ENCODE data around the gene LCN15. TPM values are rescaled to one million over a fixed set of nuclear protein-coding genes. Genes with fewer than 3 reads are reported as not detected.
A peak's percentile ranks its signal among the peaks of the same experiment; 100 is the strongest.

The LCN15 gene
- total RNA-seq, 1 donor, result not detected

GRCh38 chr9:136742591-136743391 lies 21.5 kb downstream of the LCN15 start, which contains the start of gene LCN10:
Gene LCN10 (minus strand): TSS chr9:136742940. CDS start chr9:136742903, 37 bp downstream.
- no peak for DNase-seq (ENCODE audit: low read depth in 2 of 3, low spot score in 2 of 3)

DNA sequence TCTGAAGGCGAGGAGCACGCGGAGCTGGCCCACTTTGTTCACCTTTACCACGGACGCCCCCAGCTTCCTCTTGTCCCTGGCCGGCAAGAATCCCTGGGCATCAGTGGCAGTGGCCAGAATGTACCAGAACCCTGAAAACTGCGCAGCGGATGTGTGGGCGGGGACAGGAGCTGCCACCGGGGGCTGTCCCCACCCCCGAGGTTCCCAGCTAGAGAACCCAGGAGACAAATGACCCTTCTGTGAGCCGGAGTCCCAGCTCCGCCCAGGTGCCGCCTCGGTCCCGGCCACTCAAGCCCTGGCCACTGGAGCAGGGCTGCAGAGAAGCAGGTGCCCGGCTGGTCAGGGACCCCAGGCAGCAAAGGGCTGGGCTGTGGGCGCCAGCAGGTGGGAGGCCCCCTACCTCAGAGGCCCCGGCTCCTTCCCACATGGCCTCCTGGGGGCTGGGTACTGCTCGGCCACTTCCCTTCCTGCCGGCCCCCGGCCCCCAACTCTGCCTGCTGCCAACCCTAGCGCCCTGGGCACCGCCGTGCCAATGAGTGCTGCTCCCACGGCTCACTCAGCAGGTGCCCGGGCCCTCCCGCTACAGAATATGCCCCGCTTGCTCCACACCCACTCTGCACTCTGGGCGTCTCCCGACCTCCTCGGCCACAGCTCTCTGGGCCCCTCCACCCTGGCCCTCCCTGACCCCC lies 22.3 kb downstream of the LCN15 start:
- DNase-seq (ENCODE audit: low read depth in 2 of 3, low spot score in 2 of 3), result no peak

- DNase-seq (ENCODE audit: low read depth in 2 of 3, low spot score in 2 of 3), result no peak
Measured at GRCh38 chr9:136740971-136741882, 23.1 kb downstream of the LCN15 start.

- DNase-seq (ENCODE audit: low read depth in 2 of 3, low spot score in 2 of 3), result no peak
Measured at GRCh38 chr9:136740491-136740890, 23.8 kb downstream of the LCN15 start.

DNA sequence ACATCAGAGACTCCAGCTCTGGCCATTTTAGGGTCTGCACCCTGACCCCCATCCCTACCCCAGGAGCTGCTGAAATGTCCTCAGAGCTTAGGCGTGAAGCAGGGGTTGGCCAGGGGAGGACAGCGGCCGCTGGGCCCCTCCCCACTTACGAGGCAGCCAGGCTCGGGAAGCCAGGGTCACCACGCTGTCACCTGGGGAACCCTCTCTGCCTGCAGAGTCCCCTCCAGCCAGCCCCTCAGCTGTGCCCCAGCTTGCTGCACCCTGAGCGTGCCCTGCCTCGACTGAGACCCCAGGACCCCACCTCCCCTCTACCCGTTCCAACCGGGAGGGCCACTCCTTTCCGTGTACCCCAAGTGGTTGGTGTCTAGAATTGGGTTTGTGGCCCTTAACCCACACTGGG lies 24.2 kb downstream of the LCN15 start:
- DNase-seq (ENCODE audit: low read depth in 2 of 3, low spot score in 2 of 3), result no peak

DNA sequence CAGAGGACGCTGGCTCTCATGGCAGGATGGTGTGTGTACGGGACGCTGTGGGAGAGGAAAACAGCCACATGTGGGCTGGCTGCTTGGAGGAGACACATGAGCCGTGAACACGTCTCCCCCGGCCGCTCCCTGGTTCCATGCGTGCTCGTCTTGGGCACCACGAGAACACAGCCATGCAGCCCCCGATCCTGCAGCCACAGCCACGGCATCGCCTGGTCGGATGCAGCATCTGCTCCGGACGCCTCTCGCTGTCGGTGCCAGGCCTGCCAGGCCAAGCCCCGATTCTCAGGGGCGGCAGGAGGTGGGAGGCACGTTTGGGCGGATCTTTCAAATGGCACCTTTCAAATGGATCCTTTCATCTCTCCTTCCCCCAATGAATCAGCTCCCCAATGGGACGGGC lies 24.8 kb downstream of the LCN15 start:
- no peak for DNase-seq (ENCODE audit: low read depth in 2 of 3, low spot score in 2 of 3)

GRCh38 chr9:136738960-136739359 lies 25.4 kb downstream of the LCN15 start:
- no peak for DNase-seq (ENCODE audit: low read depth in 2 of 3, low spot score in 2 of 3)

GRCh38 chr9:136735812-136736480 lies 28.4 kb downstream of the LCN15 start:
- no peak for DNase-seq (ENCODE audit: low read depth in 2 of 3, low spot score in 2 of 3)

- DNase-seq (ENCODE audit: low read depth in 2 of 3, low spot score in 2 of 3), result no peak
Measured at GRCh38 chr9:136734837-136735496, 29.4 kb downstream of the LCN15 start.

- DNase-seq (ENCODE audit: low read depth in 2 of 3, low spot score in 2 of 3), result no peak
Measured at GRCh38 chr9:136733611-136734010, 30.7 kb downstream of the LCN15 start.

DNA sequence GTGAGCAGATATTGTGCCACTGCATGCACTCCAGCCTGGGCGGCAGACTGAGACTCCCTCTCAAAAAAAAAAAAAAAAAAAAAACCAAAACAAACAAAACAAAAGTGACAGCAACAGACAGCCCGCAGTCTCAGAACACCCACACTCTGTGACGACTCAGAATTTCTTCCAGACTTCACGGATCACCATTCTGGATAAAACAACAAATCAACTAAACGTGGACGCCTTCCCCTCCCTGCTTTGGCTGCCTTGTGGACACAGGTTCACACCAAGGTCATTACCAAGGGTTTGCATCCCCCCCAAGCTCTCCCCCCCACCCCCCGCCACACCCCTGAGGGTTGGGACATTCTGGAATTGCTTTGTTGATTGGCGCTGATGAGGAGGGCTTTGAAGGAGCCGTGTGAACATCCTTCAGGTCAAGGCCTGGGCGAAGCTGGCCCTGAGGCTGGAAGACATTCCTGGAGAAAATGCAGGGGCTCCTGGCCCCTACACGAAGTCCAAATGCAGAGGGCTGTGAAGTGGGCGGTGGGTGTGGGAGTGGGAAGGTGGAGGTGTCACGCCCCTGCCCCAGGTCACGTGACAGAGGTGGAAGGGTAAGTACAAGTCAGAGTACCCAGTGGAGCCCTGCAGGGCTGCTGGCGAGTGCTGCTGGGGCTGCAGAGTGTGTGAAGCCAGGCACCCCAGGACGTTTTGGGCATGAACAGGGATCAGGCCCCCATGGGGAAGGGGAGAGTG lies 31.7 kb downstream of the LCN15 start:
- DNase-seq (ENCODE audit: low read depth in 2 of 3, low spot score in 2 of 3), result no peak

DNA sequence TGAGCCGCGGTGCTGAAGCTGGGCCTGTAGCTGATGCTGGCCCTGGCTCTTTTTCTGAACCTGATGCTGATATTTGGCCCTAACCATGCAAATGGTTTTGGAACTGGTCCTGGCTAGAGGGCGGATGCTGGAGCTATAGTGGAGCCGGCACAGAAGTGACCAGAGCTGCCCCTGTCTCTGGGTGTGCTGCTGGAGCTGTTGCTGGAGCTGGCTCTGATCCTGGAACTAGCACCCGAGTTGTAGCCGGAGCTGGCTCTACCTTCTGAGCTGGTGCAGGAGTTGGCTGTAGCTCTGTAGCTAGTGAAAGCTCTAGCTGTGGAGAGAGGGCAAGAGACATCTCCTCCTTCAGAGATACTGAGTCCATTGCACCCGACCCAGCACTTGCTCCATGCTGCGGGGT lies 34.4 kb downstream of the LCN15 start:
- no peak for DNase-seq (ENCODE audit: low read depth in 2 of 3, low spot score in 2 of 3)

- DNase-seq (ENCODE audit: low read depth in 2 of 3, low spot score in 2 of 3), result no peak
Measured at GRCh38 chr9:136729144-136729543, 35.2 kb downstream of the LCN15 start.

- DNase-seq (ENCODE audit: low read depth in 2 of 3, low spot score in 2 of 3), result no peak
Measured at GRCh38 chr9:136728548-136729123, 35.7 kb downstream of the LCN15 start.

DNA sequence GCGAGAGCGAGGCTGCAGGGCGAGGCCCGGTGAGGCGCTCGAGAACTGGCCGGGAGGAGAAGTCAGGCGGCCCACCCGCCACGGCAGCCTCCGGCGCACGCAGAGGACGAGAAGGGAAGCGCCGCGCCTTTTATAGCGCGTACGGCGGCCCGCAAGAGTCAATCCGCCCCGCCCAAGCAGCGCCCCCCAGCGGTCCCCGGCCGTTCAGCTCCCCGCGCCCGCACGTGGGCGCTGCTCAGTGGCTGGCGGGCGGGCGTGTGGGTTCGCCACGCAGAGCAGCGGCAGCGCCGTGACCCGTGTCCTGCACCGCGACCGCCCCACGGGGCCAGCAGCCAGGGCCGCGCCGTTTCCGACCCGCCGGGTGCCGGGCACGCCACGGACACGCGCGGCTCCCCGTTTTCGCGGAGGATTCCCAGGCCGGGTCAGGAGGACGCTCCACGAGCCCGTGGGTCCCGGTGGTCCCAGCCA lies 36.2 kb downstream of the LCN15 start:
- peak; percentile 88 to 96 (median 88) for DNase-seq (ENCODE audit: low read depth in 2 of 3, low spot score in 2 of 3)

DNA sequence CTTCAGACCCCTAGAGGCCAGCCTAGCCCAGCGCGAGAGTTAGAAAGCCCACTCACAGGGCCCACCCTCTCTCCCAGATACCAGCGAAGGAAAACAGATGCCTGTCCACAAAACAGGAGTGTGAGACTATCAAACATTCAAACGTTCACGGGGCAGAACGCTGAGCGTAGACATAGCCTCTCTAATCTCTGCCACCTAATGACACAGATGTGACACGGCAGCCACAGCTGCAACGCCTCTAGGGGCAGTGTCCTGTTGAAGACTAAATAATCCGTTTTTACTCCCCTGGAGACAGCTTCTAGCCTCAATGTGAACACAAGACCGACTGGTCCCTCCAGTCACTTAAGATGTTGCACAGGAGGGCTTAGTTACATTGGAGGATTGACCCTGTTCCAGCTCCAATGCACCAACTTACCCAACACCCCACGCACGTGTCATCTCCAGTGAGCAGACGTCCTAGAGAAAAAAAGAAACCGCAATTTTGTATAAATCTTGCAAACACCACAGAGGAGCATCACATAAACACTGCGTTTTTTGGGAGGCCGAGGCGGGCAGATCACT lies 37.6 kb downstream of the LCN15 start:
- peak in 2 of 3 donors; percentile 70 to 80 for DNase-seq (ENCODE audit: low read depth in 2 of 3, low spot score in 2 of 3)

DNA sequence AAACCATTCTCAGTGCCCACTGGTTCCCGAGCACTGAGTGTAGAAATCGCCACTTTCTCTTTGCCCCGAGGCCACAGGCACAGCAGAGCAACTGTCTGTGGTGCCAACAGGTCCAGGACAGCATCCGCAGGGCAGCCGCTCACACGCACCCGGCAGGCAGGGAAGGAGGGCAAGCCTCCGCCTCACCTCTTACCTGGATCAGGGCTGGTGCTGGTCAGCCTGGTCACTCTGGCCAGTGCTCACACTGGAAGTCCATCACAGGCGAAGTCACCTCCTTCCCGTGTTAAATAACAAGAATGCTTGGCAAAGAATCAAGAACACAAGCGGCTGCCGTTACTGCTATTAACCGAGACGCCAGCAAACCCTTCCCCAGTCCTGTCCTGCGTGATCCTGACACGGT lies 38.2 kb downstream of the LCN15 start:
- DNase-seq (ENCODE audit: low read depth in 2 of 3, low spot score in 2 of 3), result no peak

DNA sequence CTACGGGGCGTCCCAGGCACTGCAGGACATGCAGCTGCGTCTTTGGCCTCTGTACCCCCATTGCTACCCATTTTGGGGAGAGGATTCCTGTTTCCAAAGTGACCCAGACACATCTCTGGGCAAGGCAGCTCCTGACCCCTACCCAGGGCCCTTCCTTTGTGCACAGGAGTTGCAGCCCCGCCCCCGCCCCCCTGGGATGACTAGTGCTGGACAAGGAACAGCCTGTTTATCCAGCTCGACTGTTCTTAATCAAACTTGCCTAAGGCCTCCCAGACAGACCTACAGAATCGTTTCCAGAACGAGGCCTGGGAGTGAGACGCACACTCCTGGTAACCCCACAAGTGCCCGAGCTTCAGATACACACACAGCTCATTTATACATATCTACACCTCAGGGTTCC lies 38.7 kb downstream of the LCN15 start:
- no peak for DNase-seq (ENCODE audit: low read depth in 2 of 3, low spot score in 2 of 3)
